Measurements from ENCODE around the gene POLR3C.

The POLR3C gene

GRCh38 chr1:145871994-145872924 is 48.3 kb downstream of the POLR3C start:
- no peak for DNase-seq

- no peak for DNase-seq
These were observed 50.6 kb downstream of the POLR3C start for GRCh38 chr1:145874646-145875045.

- no peak for DNase-seq
These were observed 54.0 kb downstream of the POLR3C start for GRCh38 chr1:145877923-145878486.

- peak; percentile 42 for DNase-seq
These were observed 54.7 kb downstream of the POLR3C start for GRCh38 chr1:145878724-145879123.

- peak; percentile 82 for DNase-seq
These were observed 55.8 kb downstream of the POLR3C start for GRCh38 chr1:145879775-145880174.

- no peak for DNase-seq
These were observed 60.7 kb downstream of the POLR3C start for GRCh38 chr1:145884675-145885074.

GRCh38 chr1:145885738-145886287 is 61.8 kb downstream of the POLR3C start, which contains the start of gene ANKRD35:
Gene ANKRD35 (minus strand): TSS chr1:145885866. CDS start chr1:145885758, 108 bp downstream.
- peak; percentile 73 for DNase-seq

- no peak for DNase-seq
These were observed 62.4 kb downstream of the POLR3C start for GRCh38 chr1:145886390-145886789.

- no peak for DNase-seq
These were observed 62.8 kb downstream of the POLR3C start for GRCh38 chr1:145886816-145887215.

- DNase-seq = no peak
These were observed 63.6 kb downstream of the POLR3C start for GRCh38 chr1:145887631-145888030.

GRCh38 chr1:145889722-145890121 is 65.7 kb downstream of the POLR3C start:
- peak; percentile 70 for DNase-seq

- peak; percentile 72 for DNase-seq
These were observed 67.1 kb downstream of the POLR3C start for GRCh38 chr1:145891143-145891542.

- DNase-seq = peak; percentile 96
These were observed 67.8 kb downstream of the POLR3C start for GRCh38 chr1:145891587-145892485.

- DNase-seq = no peak
These were observed 68.6 kb downstream of the POLR3C start for GRCh38 chr1:145892486-145893087.

GRCh38 chr1:145893306-145894055 is 69.5 kb downstream of the POLR3C start:
- no peak for DNase-seq
